ENCODE data around the gene HPS1. TPM values are rescaled to one million over a fixed set of nuclear protein-coding genes. Genes with fewer than 3 reads are reported as not detected.

The HPS1 gene
- total RNA-seq, 1 experiment from 2014 or later: 19.1 TPM

- Histone ChIP-seq H3K4me3 (ENCODE audit: low read length) (no peak overlapping the region), H3K9me3 (ENCODE audit: low read length) (no peaks in the 10 kb centered on the region), H3K27ac (ENCODE audit: low read length) (no peak overlapping the region), H3K36me3 (ENCODE audit: low read depth, low read length) (no peaks in the 10 kb centered on the region), H3K4me1 (ENCODE audit: insufficient read depth, low read length) (peaks cover 11% of the 10 kb centered on the region), H2AFZ (ENCODE audit: low read length) (no peak overlapping the region), H3K27me3 (ENCODE audit: low read length) (no peaks in the 10 kb centered on the region), H3F3A (ENCODE audit: low read length, unreplicated experiment) (no peaks in the 10 kb centered on the region), H4K20me1 (ENCODE audit: low read length) (no peaks in the 10 kb centered on the region), H3K9ac (ENCODE audit: low read length) (no peak overlapping the region), H3K9me2 (replicated peaks; ENCODE audit: low read length) (no peaks in the 10 kb centered on the region), H3K79me2 (ENCODE audit: low read length) (peaks cover 11% of the 10 kb centered on the region), H3K4me2 (ENCODE audit: low read length) (no peak overlapping the region)
- ATAC-seq: no peak
- no TSS peak for BruUV-seq (replicated peaks)
- no peak for DNase-seq
- ChIA-PET POLR2A (ENCODE audit: unreplicated experiment) (no interaction called here), CTCF (no interaction called here)
- TF ChIP-seq, protein P1, sequence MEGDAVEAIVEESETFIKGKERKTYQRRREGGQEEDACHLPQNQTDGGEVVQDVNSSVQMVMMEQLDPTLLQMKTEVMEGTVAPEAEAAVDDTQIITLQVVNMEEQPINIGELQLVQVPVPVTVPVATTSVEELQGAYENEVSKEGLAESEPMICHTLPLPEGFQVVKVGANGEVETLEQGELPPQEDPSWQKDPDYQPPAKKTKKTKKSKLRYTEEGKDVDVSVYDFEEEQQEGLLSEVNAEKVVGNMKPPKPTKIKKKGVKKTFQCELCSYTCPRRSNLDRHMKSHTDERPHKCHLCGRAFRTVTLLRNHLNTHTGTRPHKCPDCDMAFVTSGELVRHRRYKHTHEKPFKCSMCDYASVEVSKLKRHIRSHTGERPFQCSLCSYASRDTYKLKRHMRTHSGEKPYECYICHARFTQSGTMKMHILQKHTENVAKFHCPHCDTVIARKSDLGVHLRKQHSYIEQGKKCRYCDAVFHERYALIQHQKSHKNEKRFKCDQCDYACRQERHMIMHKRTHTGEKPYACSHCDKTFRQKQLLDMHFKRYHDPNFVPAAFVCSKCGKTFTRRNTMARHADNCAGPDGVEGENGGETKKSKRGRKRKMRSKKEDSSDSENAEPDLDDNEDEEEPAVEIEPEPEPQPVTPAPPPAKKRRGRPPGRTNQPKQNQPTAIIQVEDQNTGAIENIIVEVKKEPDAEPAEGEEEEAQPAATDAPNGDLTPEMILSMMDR (conservative IDR thresholded peaks at IDR 0.05; ENCODE audit: low read depth, low read length): no peak
- TF ChIP-seq EZH2 (IDR thresholded peaks at IDR 0.05; ENCODE audit: low read length, unreplicated experiment) (no peak), EZH2phosphoT487 (IDR thresholded peaks at IDR 0.05; ENCODE audit: borderline replicate concordance, low read length) (no peak)
- intact Hi-C loops (cut with micrococcal nuclease): no loop called here
Observed at GRCh38 chr10:98410135-98410743, 36.5 kb downstream of the HPS1 start.

DNA sequence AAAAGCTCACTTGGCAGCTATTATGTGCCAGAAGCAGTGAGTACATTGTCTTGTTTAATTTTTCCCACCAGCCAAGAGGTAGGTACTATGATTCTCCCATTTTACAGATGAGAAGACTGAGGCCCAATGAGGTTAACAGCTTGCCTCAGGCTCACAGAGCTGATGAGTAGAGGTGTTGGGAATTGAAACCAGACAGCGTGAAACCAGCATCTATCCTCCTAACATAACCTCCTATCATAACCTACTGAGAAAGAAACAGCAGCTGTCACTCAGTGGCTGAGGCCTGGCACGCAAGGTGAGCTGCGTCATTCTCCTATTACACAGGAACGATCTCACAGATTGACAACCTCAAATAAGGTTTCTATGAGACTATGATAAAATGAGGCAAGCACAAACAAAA, 37.9 kb downstream of the HPS1 start:
- Histone ChIP-seq H3F3A (ENCODE audit: low read length, unreplicated experiment) (no peaks in the 10 kb centered on the region), H3K4me2 (ENCODE audit: low read length) (no peak overlapping the region), H3K9me3 (ENCODE audit: low read length) (no peaks in the 10 kb centered on the region), H3K9me2 (replicated peaks; ENCODE audit: low read length) (no peaks in the 10 kb centered on the region), H3K79me2 (ENCODE audit: low read length) (peaks cover 1% of the 10 kb centered on the region; the same call in 1 of the 2 replicates), H3K4me3 (ENCODE audit: low read length) (no peak overlapping the region), H3K4me1 (ENCODE audit: insufficient read depth, low read length) (peaks cover 16% of the 10 kb centered on the region), H3K27me3 (ENCODE audit: low read length) (no peaks in the 10 kb centered on the region), H3K27ac (ENCODE audit: low read length) (no peak overlapping the region), H2AFZ (ENCODE audit: low read length) (no peak overlapping the region), H4K20me1 (ENCODE audit: low read length) (no peaks in the 10 kb centered on the region), H3K9ac (ENCODE audit: low read length) (no peak overlapping the region), H3K36me3 (ENCODE audit: low read depth, low read length) (no peaks in the 10 kb centered on the region)
- ChIA-PET POLR2A (ENCODE audit: unreplicated experiment) (interaction anchor here (0.5 kb wide), 1 partner anchor 21 kb away, joined by 10 read pairs; no protein-coding TSS in a partner anchor), CTCF (no interaction called here)
- DNase-seq (no peak), ATAC-seq (no peak)
- TF ChIP-seq EZH2phosphoT487 (IDR thresholded peaks at IDR 0.05; ENCODE audit: borderline replicate concordance, low read length) (no peak), EZH2 (IDR thresholded peaks at IDR 0.05; ENCODE audit: low read length, unreplicated experiment) (no peak)
- TF ChIP-seq, protein P1 (conservative IDR thresholded peaks at IDR 0.05; ENCODE audit: low read depth, low read length): no peak
- intact Hi-C loops (cut with micrococcal nuclease): loop anchor here (10.0 kb wide), 1 partner anchor 144 kb away; the partner anchor contains the start of gene LOXL4
- BruUV-seq (replicated peaks): no TSS peak

DNA sequence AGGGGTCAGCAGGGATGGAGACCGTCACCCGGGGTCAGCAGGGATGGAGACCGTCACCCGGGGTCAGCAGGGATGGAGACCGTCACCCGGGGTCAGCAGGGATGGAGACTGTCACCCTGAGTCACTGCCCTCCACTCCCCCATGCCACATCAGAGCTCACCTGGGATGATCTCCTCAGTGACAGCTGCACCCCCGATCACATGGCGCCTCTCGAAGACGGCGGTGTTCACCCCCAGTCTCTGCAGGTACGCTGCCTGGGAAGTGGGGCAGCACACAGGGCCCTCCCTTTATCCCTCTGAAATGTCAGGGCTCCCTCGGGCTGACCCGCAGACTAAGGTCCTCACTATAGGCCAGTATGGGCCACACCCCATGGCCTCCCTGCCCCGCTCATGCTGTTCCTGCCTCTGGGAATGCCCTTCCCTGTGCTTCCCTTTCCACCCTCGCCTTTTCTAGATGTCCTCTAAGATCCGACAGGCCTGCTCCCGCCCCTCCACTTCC, 38.9 kb downstream of the HPS1 start:
- no peaks in the 10 kb centered on the region for H3F3A ChIP-seq (ENCODE audit: low read length, unreplicated experiment)
- intact Hi-C loops (cut with micrococcal nuclease): loop anchor here (10.0 kb wide), 1 partner anchor 143 kb away; the partner anchor contains the start of gene LOXL4
- H3K79me2 ChIP-seq (ENCODE audit: low read length): no peaks in the 10 kb centered on the region
- H2AFZ ChIP-seq (ENCODE audit: low read length): no peak overlapping the region
- no peak overlapping the region for H3K27ac ChIP-seq (ENCODE audit: low read length)
- BruUV-seq (replicated peaks): no TSS peak
- no peak overlapping the region for H3K9ac ChIP-seq (ENCODE audit: low read length)
- no peaks in the 10 kb centered on the region for H3K36me3 ChIP-seq (ENCODE audit: low read depth, low read length)
- TF ChIP-seq EZH2 (IDR thresholded peaks at IDR 0.05; ENCODE audit: low read length, unreplicated experiment) (no peak), EZH2phosphoT487 (IDR thresholded peaks at IDR 0.05; ENCODE audit: borderline replicate concordance, low read length) (no peak)
- TF ChIP-seq, protein P1 (conservative IDR thresholded peaks at IDR 0.05; ENCODE audit: low read depth, low read length): no peak
- no peak overlapping the region for H3K4me2 ChIP-seq (ENCODE audit: low read length)
- H3K4me3 ChIP-seq (ENCODE audit: low read length): no peak overlapping the region
- no peaks in the 10 kb centered on the region for H4K20me1 ChIP-seq (ENCODE audit: low read length)
- CTCF ChIA-PET: no interaction called here
- ATAC-seq (no peak), DNase-seq (no peak)
- H3K4me1 ChIP-seq (ENCODE audit: insufficient read depth, low read length): peaks cover 26% of the 10 kb centered on the region
- H3K9me2 ChIP-seq (replicated peaks; ENCODE audit: low read length): no peaks in the 10 kb centered on the region
- H3K27me3 ChIP-seq (ENCODE audit: low read length): no peaks in the 10 kb centered on the region
- H3K9me3 ChIP-seq (ENCODE audit: low read length): no peaks in the 10 kb centered on the region
- POLR2A ChIA-PET (ENCODE audit: unreplicated experiment): no interaction called here
